Stimulated activated CD4-positive, alpha-beta T cell treated with anti-CD3 and anti-CD28 coated beads, Interleukin-2, amount 100 ng/mL, for 24 hours (primary cell): Measurements from ENCODE around the gene ARHGAP29.
A peak's percentile ranks its signal among the peaks of the same experiment; 100 is the strongest.

Source experiments
- DNase-seq, 2 donors: peaks; one replicate each; pipeline ENCODE4 v3.0.0-alpha.2; 2020

Gene ARHGAP29, protein sequence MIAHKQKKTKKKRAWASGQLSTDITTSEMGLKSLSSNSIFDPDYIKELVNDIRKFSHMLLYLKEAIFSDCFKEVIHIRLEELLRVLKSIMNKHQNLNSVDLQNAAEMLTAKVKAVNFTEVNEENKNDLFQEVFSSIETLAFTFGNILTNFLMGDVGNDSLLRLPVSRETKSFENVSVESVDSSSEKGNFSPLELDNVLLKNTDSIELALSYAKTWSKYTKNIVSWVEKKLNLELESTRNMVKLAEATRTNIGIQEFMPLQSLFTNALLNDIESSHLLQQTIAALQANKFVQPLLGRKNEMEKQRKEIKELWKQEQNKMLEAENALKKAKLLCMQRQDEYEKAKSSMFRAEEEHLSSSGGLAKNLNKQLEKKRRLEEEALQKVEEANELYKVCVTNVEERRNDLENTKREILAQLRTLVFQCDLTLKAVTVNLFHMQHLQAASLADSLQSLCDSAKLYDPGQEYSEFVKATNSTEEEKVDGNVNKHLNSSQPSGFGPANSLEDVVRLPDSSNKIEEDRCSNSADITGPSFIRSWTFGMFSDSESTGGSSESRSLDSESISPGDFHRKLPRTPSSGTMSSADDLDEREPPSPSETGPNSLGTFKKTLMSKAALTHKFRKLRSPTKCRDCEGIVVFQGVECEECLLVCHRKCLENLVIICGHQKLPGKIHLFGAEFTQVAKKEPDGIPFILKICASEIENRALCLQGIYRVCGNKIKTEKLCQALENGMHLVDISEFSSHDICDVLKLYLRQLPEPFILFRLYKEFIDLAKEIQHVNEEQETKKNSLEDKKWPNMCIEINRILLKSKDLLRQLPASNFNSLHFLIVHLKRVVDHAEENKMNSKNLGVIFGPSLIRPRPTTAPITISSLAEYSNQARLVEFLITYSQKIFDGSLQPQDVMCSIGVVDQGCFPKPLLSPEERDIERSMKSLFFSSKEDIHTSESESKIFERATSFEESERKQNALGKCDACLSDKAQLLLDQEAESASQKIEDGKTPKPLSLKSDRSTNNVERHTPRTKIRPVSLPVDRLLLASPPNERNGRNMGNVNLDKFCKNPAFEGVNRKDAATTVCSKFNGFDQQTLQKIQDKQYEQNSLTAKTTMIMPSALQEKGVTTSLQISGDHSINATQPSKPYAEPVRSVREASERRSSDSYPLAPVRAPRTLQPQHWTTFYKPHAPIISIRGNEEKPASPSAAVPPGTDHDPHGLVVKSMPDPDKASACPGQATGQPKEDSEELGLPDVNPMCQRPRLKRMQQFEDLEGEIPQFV

DNA sequence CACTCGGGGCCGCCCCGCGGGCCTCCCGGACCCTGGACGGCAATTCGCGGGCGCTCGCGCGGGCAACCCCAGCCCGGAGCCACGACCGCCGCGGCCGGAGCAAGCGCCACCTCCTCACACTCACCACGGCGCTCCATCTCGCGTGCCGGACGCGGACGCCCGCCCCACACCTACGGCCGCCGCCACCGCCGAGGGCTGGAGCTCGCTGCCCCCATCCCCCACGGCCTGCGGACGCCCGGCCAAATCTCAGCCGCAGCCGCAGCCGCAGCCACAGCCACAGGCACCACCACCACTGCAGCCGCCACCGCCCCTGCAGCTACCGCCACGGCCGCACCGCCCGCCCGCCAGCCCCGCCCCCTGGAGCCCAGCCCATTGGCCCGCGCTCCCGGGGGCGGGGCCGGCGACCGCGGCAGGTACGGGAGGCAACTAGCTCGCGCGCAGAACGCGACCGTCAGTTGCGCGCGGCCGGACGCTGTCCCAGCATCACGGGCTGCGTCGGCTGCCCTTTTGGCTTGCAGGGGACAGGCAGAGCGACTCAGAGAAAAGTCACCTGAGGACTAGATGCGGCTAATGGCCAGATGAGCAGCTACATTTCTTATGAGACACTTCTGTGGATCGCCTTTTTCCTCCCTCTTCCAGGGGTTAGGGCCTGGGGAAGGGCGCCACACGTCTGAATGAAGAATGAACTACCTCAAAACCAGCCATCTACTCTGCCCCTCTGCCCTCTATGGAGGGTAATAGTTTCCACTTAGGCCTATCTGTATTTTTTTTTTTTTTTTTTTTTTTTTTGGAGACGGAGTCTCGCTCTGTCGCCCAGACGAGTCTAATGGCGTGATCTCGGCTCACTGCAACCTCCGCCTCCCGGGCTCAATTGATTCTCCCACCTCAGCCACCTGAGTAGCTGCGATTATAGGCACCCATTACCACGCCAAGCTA is at the start of gene ARHGAP29:
Gene ARHGAP29, minus strand, starts transcription at position 294 of the 936 bp plus-strand sequence. CDS start 5,973 bp downstream, outside the sequence.
- DNase-seq, result peak; percentile 37 to 77

DNA sequence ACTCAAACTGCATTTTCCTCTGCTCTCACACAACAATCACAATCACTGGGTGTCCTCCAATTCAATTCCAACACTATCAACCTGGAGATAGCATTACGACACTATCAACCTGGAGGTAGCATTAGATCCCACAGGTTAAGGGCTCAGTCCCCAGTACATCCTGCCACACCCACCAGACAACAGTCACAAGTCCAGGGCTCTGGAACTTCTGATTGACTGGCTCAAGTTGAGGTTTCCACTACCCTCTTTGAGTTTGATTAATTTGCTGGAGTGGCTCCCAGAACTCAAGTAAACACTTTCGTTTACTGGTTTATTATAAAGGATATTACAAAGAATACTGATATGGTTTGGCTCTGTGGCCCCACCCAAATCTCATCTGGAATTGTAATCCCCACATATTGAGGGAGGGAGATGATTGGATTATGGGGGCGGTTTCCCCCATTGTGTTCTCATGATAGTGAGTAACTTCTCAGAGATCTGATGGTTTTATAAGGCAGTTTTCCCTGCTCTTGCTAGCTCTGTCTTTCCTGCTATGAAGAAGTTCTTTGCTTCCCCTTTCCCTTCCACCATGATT is 49.6 kb upstream of the ARHGAP29 start:
- no peak for DNase-seq

DNA sequence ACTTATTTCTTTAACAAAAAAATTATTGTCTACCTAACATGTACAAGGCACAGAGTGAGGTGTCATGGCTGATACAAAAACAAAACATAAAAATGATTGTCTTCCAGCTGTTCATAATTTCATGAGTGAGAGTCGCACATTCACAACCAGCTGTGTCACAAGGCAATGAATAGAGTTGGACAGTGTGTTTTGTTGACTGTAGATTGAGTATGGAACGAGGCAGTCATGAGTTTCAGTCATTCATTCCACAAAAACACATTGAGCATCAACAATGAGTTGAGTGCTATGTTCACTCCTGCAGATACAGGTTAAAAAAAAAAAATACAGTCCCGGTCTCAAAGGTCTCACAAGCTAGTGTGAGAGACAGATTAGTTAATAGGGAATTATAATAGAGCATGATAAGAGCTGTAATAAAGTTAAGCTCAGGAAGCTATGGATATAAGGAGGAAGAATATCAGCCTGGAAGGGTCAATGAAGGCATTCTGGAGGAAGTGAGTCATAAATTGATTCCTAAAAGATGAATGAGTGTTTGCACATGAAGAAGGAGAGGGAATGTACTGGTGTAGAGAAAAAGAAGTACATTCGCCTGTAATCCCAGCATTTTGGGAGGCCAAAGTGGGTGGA is 47.8 kb upstream of the ARHGAP29 start:
- no peak for DNase-seq

DNA sequence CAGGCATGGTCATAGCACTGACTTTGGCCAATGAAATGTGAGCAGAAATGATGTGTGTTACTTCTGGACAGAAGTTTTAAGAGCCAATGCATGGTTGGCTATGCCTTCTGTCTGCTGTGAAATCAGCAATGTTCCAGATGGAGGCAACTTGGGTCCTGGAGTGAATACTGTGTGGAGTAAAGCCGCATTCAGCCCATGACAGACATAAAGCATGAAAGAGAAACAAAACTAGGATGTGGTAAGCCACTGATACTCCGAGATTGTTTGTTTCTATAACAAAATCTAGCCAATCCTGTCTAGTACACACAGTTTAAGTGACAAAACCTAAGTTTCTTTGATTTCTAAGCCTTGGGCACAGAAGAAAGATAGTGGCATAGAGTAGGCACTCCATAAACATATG is 47.1 kb upstream of the ARHGAP29 start:
- DNase-seq, result no peak

DNA sequence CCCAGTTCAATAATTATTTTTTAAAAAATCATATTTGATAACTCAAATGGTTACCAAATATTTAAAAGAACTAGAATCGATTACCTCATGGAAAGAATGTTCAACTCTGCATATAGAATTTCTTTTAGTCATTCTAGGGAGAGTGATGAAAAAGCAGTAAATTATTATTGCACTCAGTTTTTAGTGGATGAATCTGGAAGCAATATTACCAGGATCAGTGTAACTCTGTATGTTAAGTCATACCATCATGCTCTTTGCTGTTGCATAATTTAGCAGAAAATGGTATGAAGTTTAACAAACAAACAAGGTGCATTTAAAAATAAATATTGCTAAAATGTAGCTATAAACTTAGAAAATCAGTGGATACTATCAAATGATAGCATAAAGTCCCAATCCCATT is 46.1 kb upstream of the ARHGAP29 start:
- no peak for DNase-seq

DNA sequence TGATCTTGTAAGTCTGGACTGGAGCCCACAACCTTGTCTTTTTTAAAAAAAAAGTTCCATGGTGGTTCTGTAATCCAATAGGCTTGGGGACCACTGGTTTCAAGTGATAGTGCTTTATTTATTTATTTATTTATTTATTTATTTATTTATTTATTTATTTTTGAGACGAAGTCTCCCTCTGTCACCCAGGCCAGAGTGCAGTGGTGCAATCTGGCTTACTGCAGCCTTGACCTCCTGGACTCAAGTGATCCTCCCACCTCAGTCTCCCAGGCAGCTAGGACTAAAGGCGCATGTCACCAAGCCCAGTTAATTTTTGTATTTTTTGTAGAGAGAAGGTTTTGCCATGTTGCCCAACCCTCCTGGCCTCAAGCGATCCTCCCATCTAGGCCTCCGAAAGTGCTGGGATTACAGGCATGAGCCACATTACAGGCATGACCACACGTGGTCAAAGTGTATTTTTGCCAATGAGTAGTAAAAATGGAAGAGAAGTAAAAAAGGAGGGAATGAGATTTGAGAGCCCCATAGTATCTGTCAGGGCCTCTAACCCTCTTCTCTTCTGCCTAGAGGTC is 44.8 kb upstream of the ARHGAP29 start:
- DNase-seq, result no peak

DNA sequence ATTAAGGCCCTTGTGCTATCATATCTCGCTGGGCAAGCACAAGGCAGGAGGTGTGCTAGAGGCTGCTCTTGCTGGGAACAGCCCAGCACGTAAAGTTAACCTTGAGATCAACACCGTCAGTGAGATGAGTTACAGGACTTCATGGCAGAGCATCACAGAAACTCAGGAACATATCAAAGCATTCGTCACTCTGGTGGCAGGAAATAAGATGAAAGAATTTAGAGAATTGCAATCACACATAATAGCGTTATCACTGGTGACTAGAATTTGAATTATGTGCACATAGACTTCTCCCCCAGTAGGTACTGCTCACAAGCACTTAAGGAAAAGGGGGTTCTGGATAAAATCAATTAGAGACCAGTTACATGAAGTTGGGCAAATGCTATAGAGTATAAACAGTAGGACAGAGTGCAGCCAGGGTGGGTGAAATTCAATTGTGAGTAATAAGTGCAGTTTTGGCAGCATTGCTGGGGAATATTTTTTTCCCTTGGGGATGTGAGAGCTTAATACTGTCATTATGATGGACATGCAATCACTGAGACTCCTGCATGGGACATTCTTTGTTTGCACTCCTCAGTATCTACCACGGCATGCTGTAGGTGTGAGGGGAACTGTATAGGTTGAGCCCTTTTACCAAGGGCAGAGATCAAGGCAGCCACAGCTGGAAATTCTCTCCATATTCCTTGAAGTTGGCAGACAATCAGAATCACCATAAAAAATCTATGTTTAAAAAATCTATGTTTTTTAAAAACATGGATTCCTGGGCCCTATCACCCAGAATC is 44.2 kb upstream of the ARHGAP29 start:
- no peak for DNase-seq

DNA sequence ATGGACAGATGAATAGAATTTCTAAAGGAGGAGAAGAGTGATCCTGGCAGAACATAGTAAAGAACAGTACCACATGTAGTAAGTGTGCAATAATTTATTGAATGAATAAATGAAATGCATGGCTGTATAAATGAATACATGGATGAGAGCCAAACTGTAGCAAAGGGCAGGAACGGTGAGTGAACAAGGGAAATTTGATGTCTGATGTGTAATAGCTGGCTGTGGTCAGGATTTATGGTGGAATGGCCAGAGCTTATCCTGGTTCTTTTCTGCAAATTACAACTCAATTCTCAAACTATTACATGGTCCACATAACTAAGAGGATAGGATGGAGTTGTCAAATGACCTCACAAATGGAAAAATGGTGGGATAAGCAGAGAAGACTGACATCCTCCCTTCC is 43.2 kb upstream of the ARHGAP29 start:
- no peak for DNase-seq

DNA sequence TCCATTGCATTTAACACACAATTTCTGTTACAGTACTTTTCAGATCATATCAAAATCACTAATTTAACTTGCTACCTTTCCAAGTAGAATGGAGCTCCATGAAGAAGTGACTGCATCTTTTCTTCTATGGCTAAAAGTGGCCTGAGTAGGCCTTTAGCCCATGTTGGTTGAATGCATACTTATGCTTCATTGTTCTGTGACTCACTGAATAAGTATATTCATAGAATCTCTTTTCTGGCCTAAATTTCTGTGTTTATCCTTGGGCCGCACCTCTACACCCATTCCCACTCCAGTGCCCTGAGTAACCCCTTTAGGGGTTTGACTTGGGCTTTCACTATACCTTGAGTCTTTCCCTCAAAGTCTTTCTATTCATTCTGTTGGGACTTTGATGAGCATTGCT is 42.1 kb upstream of the ARHGAP29 start:
- DNase-seq, result no peak

DNA sequence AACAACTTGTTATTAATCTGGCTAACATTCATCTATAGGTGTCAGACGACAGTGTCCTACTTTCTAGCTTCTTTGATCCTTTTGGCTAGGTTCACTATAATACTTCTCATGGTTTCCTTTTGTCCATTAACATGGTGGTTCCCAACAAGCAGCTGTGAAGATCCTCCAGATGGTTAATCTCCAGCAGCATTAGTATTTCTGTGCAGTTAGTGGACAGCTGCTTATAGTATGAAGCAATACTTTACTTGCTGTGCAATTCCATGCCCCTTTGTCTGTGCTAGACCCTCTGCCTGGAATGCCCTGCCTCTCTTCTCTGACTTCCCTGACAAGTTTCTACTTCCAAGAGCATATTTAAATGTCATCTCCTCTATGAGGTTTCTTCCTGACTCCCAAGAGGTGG is 41.7 kb upstream of the ARHGAP29 start:
- no peak for DNase-seq

DNA sequence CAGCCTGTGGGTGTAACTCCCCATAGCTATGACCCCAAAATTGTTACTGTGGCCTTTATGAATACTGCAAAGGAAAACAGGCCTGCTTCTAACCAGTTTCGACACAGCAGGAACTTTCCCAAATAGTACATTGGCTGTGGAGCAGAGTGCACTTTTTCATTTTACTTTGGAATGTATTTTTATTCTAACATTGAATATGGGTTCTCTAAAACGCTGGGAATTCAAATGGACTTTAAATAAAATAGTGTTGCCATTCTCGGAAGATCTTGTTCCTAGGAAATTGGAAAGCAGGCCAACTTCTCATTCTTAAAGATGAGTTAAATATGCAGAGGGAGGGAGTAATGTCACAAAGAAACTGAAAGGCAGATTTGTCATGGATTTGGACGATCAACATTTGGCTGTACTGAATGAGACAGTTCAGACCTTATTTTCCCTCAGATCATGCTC is 39.6 kb upstream of the ARHGAP29 start:
- DNase-seq, result no peak

DNA sequence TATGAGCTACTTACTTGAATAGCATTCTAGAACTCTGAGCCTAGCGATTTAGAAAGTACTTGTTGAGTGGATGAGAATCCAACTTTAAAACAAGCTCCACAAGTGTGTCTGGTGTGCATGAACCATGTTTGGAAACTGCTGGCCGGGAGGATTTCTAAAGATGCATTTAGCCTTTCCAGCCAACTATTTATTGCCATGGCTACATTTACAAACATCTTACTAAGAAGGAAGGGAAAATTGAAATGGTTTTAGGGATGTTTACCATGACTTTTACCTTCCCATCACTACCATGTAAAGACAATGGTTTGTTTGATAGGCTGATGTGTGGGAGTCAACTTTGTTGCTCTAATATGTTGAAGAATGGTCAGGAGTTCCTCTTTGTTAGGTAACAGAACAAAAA is 37.7 kb upstream of the ARHGAP29 start:
- no peak for DNase-seq

DNA sequence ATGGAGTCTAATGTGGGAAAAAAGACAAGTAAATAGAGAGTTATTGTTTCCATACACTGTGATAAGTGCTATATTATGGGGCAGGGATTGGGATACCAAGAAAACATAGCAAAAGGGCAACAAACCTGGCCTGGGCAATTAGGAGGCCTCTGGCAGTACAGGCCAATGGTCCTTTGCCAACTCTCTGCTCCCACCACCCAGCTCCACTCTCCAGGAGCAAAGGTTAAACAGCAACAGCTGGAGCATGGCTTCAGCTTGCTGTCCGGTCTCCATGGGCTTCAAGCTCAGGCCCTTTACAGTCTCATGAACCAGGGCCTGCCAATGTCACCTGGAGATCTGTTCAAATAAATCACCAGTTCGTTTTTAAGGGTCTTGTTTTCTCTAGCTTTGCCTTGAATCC is 37.2 kb upstream of the ARHGAP29 start:
- no peak for DNase-seq

DNA sequence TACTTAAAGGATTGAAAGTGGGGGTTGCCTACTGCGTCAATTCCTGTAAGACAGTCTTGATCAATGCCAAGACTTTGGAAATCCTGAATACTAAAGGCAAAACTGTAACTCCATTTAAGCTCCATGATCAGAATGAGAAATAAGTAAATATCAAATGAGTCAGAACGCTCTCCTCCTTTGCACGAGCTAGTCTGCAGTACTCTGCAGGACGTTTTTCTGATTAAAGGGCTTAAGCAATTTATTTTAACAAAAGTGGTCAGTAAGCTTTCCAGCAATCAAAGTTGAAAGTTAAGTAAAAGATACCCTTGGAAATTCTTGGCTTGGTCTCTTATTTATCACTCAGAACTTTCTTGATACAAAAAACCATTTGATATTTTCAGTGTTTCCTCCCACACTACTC is 35.7 kb upstream of the ARHGAP29 start:
- DNase-seq, result no peak

DNA sequence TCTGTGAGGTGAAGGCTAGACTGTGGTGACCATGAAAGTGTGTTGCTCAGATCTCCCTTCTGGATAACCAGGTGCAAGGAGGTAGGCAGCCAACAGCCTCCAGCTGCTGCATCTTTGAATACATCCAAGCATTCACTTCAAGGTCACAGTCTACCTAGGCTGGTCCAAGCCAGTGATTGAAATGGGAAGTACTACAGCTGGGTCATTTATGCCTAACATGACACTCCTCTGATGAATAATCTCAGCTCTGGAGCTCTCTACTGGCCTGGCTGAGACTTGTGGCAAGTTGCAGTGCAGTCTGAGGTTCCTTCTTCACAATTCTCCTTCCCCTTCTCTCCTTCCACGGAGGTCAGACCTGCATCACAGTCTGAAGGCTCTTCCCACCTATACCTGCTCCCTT is 35.0 kb upstream of the ARHGAP29 start:
- DNase-seq, result no peak

DNA sequence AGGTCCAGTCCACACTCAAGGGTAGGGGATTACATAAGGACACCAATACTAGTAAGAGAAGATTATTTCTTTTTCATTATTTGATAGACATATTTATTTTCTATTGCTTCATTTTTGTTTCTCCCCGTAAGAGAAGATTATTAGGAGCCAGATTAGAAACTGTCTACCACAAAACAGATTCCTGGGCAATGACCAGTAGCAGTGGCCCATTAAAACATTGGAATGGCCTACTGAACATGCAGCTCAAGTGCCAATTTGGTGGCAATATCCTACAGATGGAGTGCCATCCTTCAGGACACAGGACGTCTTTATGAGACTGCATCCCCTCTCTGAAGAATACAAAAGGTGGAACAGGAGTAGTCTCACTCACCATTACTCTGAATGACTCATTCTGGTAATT is 34.0 kb upstream of the ARHGAP29 start:
- no peak for DNase-seq

DNA sequence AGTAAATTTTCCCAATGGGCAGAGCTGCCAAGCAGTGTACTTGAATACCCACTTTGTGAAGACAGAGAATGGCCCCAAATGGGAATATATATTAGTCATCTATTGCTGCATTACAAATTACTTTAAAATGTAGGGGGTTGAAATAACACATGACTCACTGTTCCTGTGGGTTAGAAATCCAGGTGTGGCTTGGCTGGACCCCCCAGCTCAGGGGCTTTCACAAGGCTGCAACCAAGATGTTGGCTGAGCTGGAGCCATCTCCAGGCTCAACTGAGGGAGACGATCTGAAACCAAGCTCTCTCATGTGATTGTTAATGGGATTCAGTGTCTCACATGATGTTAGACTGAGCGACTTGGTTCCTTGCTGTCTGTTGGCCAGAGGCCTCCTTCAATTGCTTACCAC is 33.4 kb upstream of the ARHGAP29 start:
- DNase-seq, result no peak

DNA sequence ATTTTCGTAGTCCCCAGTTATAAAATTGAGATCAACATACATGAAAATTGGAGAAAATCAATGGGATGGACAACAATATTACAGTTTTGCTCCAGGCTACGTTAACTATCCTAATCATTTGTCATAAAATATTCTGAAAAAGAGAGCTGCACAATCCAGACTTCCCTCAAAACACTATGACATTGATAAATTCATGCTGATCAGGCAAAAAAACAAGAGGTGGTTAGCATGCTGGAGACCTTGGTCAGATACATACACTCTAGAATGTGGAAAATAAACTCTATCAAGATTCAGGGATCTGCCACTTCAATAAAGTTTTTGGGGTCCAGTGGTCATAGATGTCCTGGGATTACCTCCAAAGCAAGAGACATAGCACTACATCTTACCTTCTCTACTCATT is 32.5 kb upstream of the ARHGAP29 start:
- no peak for DNase-seq

DNA sequence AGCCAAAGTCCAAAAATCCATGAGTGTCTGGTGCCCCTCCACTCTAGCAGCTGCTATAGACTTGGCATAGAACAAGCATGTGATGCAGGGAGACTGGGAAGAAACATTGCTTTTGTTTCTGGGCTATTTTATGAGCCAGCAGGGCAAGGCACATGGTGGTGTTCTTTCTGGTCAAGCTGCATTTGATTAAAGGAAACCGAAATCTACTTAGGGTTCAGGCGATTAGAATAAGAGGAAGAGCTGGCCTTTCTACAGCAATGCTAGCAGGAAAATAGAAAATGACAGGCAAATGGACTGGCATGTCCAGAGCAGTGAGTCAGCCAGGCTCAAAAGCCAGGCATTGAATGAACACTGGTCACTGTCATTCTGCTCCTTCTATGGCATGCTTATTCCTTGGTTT is 28.5 kb upstream of the ARHGAP29 start:
- no peak for DNase-seq

DNA sequence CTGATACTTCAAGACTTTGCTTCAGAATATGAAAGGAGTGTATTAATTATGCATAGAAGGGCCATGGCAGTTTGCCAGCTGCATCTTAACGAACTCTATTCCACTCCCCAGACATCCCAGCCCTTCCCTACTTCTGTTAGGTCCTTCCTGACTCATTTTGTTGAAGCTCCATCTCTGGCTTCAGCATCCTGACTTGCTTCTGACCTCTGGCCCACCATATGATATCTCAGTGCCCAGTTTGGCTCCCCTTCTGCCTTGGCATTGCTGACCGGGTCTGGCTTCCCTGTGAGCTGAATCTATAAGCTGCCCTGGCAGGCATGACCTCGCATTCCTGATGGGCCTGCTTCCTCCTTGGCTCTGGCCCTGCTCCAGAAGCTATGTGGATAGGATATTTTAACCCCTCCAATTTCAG is 27.6 kb upstream of the ARHGAP29 start:
- no peak for DNase-seq
